Hepatocyte (in vitro differentiated cells): ENCODE results near the gene CYBA.

Source experiments
- CTCF ChIP-seq: fragments of 200-600 bp; sonication (generic); IDR thresholded peaks from 2 replicates; pipeline ENCODE4 v1.5.1; 2016; ENCODE audit warnings: antibody characterized with exemption, mild to moderate bottlenecking; ENCODE audit not compliant: poor library complexity
- EZH2phosphoT487 ChIP-seq: fragments of 200-600 bp; sonication (generic); IDR thresholded peaks from one replicate; pipeline ENCODE4 v1.6.1; 2018; ENCODE audit warnings: antibody characterized with exemption, mild to moderate bottlenecking, low read depth, moderate library complexity; ENCODE audit not compliant: unreplicated experiment, severe bottlenecking

- TF ChIP-seq CTCF = no peak
- no peak for TF ChIP-seq EZH2phosphoT487
Observed at GRCh38 chr16:88646345-88647034, 4.4 kb downstream of the CYBA start.
